NOMO-1 (cell line): ENCODE measurements around the gene CPA1.

Experiments used
- DNase-seq, 2 experiments: peaks; one replicate each; lab custom pipeline; 2025; ENCODE audit not compliant: unreplicated experiment in 2 of 2; lab: John Stamatoyannopoulos, UW

Gene CPA1

DNA sequence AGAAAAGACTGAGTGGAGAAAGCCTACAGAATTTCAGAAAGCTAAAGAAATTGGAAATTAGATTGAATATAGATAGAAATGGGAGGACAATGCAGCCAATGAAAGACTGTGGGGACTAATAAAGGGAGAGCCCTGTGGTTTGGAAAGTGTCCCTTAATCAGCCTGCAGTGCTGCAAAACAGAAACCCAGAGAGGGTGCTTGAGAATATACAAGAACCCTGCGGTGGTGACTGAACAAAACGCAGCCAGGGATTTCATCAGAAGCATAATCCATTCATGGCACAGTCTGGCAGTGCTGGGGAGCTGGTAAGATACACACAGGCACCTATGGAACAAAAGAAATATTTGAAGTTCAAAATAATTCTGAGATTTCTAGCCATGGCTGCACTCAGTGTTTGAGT lies 41.4 kb downstream of the CPA1 start:
- no peak for DNase-seq

DNA sequence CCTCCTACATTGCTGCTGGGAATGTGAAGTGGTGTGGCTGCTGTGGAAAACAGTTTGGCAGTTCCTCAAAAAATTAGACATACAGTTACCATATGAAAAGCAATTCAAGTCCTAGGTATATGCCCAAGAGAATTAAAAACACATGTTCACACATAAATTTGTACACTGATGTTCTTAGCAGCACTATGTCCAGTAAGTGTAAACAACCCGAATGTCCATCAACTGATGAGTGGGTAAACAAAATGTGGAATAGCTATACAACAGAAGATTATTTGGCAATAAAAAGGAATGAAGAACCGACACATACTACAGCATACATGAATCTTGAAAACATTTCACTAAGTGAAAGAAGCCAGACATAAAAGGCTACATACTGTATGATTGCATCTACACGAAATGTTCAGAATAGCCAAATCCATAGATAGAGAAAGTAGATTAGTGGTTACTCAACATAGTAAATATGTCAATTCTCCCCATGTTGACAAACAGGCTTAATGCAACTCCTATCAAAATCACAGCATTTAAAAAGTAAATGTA lies 43.3 kb downstream of the CPA1 start:
- DNase-seq = no peak

DNA sequence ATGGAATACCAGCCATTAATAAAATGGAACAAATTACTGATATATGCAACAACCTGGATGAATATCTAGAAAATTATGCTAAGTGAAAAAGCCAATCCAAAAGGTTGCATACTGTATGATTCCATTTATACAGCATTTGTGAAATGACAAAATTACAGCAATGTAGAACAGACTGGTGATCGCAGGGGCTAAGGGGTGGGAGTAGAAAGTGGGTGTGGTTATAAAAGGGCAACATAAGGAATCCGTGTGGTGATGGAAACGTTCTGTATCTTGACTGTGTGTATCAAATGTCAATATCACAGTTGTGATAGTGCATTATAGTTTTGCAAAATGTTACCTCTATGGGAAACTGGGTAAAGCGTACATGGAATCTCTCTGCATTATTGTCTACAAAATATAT lies 45.5 kb downstream of the CPA1 start:
- DNase-seq = no peak

DNA sequence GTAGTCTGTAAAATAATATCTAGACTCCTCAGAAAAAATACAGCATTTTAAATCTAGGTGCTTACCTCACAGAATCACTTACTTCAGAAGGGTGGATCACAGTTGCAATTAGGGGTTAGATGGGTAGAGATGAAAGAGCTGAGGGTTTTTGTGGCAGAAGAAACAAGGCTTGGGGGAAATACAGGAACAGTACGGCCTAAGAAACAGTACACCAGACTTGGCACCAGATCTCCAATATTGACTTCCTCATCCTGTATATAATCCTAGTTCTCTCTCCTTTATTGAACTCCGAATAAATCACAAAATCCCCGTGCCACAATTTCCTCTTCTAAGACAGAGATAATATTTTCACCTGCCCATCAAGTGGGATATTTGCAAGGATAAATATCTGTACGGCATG lies 46.3 kb downstream of the CPA1 start:
- no peak for DNase-seq

DNA sequence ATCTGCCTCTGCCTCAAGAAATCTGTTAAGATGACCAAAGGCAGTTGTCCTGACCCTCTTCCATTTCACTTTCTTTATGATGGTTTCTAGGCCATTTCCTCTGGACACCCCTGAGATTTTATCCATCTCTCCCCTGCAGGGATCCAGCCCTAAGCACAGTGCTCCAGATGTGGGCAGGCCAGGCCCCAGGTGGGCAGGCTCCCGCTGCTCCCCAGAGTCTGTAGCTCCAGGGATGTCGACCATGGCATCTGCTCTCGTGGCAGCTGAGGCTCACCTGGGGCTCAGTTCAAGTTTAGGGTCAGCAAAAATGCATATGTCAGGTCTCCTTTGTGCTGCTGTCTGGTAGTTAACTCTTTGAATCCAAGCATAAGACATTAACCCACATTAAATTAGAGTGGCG lies 48.7 kb downstream of the CPA1 start:
- no peak for DNase-seq

DNA sequence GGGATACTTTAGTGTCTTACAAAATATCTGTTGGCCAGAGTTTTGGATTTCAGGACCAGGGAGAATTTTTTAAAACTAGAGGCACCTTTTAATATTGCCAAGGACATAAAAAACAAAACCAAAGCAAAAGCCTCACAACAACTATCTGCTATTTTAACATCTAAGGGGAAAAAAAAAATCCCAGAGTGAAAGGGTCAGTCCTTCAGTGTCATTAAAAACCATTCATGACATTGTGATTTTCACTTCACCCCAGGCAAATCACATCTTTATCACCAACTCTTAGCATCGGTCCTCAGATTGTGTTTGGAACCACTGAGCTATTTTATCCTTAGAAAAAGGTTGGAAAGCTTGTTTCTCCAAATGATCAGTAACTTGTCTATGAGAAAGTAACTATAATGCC lies 49.8 kb downstream of the CPA1 start:
- no peak for DNase-seq

DNA sequence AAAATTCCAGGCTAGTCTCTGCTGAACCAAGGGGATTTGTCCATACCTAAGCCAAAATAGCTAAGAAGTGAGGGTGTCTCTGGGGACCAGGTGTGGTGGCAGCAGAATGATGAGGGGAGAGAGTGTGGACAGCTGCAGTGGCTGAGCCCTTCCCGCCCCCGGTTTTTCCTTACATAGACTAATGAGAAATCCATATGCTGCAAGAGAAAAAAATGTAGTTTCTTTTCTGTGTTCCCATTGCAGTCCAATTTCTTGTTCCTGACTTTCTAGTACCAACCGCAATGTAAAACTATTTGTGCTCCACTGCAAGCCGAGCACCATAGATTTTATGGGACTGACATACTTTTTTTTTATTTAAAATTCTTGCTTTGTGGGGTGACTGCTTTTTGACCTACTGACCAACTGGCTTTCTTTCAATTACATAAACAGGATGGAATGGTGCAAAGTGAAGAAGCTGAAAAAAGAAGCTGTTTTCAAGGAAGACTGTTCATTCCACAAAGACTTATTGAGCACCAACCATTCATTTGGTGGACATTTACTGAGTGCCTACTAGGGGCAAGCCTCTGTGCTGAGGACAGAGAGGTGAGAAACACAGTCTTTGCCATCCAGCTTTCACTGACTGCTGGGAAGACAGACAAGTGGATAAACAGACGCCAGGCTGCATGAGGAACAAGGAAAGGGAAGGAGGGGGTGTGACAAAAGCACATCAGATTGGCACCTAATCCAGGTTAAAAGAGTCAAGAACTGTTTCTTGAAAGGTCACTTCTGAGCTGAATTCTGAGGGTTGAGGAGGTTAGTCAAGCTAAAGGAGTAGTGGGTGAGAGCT lies 50.8 kb downstream of the CPA1 start:
- no peak for DNase-seq

DNA sequence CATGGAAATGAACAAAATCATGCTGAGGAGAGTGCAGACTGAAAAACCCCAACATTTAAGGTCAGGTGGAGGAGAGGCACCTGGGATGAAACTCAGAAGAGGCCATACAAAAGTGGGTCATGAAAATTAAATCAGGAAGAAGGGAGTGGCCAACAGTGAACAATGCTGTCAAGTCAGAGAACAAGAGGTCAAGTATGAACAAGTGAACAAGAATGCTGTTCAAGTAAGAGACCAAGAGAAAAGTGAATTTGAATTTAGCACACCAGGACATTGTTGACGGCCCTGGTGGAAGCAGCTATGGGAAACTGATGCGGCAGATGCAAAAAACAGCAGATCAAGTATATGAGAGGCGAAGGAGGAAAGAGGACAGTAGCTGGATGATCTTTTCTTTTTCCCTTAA lies 52.6 kb downstream of the CPA1 start:
- DNase-seq = no peak

DNA sequence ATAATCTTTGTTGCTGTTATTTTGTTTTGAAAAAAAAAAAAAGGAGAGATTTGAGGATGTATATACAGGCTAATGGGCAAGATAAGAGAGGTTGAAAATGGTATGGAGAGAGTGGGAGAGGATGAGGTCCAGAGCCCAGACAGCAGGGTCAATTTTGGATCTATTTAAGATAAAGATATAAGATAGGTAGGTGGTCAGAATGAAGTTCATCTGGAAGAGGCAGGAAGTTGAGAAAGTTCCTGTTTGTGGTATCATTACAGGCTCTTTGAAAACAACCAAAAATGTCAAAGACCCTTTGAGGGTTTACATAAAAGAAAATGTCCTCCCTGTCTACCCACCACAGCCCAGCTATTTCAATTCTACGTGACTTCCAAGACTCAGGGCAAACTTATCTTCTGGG lies 53.0 kb downstream of the CPA1 start:
- DNase-seq = peak in 1 of 2 experiments; percentile 5

DNA sequence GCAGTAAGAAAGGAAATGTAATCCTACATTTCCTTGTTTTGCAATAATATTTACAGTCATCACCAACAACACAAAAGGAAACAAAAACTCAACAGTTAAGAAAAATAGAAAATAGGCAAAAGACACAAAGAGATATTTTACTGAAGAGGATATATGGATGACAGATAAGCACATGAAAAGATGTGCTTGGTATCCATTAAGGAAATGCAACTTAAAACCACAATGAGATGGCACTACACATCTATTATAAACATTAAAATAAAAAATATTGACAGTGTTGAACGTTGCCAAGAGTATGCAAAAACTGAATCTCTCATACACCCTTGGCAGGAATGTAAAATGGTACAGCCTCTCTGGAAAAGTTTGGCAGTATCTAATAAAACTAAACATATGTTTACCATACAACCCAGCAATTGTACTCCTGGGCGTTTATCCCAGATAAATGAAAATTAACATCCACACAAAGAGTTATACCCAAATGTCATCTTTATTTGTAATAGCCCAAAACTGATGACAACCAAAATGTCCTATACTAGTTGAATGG lies 55.1 kb downstream of the CPA1 start:
- DNase-seq = no peak

DNA sequence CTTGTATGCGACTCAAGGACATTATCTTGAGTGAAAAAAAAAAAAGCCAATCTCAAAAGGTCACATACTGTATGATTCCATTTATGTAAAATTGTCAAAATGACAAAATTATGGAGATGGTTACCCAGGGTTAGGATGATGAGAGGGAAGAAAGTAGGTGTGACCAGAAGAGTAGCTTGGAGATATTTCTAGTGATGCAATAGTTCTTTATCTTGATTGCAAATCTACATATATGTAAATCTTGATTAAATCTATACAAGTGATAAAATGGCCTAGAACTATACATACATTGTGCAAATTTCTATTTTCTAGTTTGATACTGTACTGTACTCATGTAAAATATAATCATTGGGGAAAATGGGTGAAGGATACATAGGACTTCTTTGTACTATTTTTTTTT lies 56.0 kb downstream of the CPA1 start:
- no peak for DNase-seq
